GM20000 (cell line): ENCODE measurements around the gene POLH.
"Not testable (repeated sequence)": the region's sequence is repeated elsewhere in the genome, so short reads cannot be mapped to it uniquely, and the experiment has no call there.

Experiments used
- DNase-seq: peaks from one replicate; pipeline ENCODE4 v3.0.0; 2012; ENCODE audit warnings: low spot score
- TF ChIP-seq, protein P1 (sequence below): IDR thresholded peaks from 2 replicates; pipeline ENCODE4 v1.5.1; 2012; ENCODE audit warnings: mild to moderate bottlenecking, control low read depth; ENCODE audit errors: extremely low read depth, missing control alignments

Gene POLH

DNA sequence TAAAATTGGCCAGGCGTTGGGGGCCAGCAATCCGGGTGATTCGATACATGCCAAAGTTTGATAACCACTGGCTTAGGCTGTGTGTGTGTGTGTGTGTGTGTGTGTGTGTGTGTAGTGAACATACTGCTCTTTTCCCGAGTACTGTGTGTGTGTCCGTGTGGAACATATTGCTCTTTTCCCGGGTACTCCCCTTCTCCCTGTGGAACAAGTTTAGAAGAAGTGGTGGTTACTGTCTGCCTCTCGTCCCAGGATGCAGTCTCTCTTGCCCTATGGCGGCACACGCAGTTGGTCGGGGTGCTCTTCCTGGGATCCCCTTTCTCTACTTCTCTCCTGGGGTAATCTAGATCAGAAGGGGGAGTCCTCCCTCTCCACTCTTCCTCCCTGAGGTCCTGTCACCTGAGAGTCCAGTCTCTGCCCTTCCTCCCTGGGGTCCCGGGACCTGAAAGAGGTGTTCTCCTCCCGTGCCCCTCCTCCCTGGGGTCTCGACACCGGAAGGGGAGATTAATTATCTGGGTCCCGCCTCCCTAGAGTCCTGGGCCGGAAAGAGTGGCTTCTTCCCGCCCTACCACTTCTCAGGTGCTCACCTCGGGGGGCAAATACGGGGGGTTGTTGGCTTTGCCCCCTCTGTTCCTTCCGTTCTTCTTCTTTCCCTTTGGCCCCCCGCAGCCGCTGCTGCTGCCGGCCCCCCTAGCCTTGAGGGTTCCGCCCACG, 52.6 kb downstream of the POLH start:
- TF ChIP-seq, protein P1, sequence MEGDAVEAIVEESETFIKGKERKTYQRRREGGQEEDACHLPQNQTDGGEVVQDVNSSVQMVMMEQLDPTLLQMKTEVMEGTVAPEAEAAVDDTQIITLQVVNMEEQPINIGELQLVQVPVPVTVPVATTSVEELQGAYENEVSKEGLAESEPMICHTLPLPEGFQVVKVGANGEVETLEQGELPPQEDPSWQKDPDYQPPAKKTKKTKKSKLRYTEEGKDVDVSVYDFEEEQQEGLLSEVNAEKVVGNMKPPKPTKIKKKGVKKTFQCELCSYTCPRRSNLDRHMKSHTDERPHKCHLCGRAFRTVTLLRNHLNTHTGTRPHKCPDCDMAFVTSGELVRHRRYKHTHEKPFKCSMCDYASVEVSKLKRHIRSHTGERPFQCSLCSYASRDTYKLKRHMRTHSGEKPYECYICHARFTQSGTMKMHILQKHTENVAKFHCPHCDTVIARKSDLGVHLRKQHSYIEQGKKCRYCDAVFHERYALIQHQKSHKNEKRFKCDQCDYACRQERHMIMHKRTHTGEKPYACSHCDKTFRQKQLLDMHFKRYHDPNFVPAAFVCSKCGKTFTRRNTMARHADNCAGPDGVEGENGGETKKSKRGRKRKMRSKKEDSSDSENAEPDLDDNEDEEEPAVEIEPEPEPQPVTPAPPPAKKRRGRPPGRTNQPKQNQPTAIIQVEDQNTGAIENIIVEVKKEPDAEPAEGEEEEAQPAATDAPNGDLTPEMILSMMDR = no peak
- DNase-seq = peak; percentile 64

GRCh38 chr6:43629104-43629504, 53.1 kb downstream of the POLH start, which contains the start of gene GTPBP2:
Gene GTPBP2 (minus strand): TSS chr6:43629264. CDS start chr6:43629162, 102 bp downstream.
- TF ChIP-seq, protein P1 = no peak
- peak; percentile 98 for DNase-seq

- TF ChIP-seq, protein P1 = no peak
- peak; percentile 97 for DNase-seq
Observed at GRCh38 chr6:43629505-43630300, 53.7 kb downstream of the POLH start.

DNA sequence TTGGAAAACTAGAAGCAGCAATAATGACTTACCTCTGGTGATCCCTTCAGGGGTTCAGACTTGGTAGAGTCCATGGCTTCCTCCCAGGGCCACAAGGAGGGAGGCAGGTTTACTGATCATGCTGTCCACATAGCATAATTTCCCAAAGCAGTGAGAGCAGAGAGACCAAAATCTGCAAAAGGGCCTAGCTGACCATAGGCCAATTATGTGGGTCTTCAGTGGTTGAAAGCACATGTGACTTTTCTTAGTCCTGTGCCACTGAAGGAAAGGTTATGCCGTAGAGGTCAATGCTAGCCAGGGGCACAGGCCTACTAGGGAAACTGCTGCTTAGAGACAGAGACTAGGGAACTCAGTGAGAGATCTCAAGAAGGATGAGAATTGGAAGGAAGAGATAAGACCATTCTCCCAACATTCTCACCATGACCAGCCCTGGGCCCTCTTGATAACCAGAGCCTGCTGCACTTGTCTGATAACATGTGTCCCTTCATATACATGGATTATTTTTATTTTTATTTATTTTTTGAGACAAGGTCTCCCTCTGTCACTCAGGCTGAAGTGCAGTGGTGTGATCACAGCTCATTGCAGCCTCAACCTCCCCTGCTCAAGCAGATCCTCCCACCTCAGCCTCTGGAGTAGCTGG, 55.1 kb downstream of the POLH start:
- TF ChIP-seq, protein P1 = no peak
- no peak for DNase-seq

- DNase-seq = not testable (repeated sequence)
Observed at GRCh38 chr6:43633002-43633401, 57.0 kb downstream of the POLH start.

- DNase-seq = no peak
- TF ChIP-seq, protein P1 = no peak
Observed at GRCh38 chr6:43634702-43635303, 58.8 kb downstream of the POLH start.

DNA sequence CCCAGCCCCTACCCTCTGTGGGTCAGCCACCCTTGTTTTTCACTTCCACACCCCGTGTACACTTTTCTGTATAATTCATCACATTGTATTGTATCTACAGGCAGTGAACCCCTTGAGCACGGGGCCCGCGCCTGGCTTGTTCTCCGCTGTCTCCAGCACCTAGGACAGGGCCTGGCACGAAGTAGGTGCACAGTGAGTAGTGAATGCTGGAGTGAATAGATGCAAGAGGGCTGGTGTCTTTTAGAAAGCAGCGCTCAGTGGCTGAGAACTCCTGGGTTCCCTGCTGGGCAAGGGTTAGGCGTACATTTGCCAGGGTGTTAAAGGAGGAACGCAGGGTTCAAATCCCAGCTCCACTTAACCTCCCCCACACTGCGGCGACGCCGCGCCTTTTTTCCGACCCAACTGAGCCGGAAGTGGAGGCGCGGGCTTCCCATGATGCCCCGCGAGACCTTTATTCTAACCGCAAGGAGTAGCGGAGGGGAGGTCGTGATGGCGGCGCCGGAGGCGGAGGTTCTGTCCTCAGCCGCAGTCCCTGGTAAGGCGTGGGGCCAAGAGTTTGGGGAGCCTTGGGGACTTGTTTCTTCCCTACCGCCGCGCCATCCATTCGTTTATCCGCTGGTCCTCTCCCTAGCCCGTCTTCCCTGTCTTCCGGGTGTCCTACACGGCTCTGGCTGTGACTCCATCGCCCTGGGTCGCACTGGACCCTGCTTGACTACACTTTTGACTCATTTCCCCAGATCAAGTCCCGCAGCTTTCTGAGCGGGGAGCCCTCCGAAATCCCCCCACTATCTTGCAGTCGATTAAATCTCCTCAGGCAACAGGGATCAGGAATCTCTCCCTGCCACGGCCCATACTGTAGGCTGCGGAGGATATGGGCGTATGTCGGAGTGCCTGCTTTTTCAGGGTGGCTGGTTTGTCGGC, 59.7 kb downstream of the POLH start, which contains the start of gene MAD2L1BP:
TSS of gene MAD2L1BP (plus strand) at position 454 of the 921 bp plus-strand sequence. CDS start at position 490, 36 bp downstream.
- TF ChIP-seq, protein P1 = no peak
- peak; percentile 79 for DNase-seq
